Fibroblast of villous mesenchyme (primary cell): Measurements from ENCODE around the gene RPS2. TPM values are rescaled to one million over a fixed set of nuclear protein-coding genes. Genes with fewer than 3 reads are reported as not detected.

Source experiments
- DNase-seq: peaks from one replicate; pipeline ENCODE4 v3.0.0-alpha.2; 2010; ENCODE audit warnings: low read depth
- H3K4me3 ChIP-seq: 2 replicates; pipeline ENCODE4 v1.5.1; 2011; ENCODE audit warnings: low read depth, mild to moderate bottlenecking, low read length
- CTCF ChIP-seq: IDR thresholded peaks from 2 replicates; pipeline ENCODE4 v1.5.1; 2012; ENCODE audit warnings: low read depth, mild to moderate bottlenecking, low read length; ENCODE audit not compliant: insufficient read depth
- total RNA-seq: library from RNA; depleted of rRNA; stranded (reverse); fragments of >200 nt; gene quantifications from 2 replicates; pipeline ENCODE4 v1.2.3, GENCODE V29; 2012

The RPS2 gene
- total RNA-seq, 1 donor, result 1,294 TPM

- no peak for TF ChIP-seq CTCF
- no peak overlapping the region for H3K4me3 ChIP-seq
Measured at GRCh38 chr16:2003231-2003826, 38.7 kb upstream of the RPS2 start.

GRCh38 chr16:2002406-2003230, 38.0 kb upstream of the RPS2 start:
- no peak for DNase-seq
- H3K4me3 ChIP-seq, result no peak overlapping the region
- no peak for TF ChIP-seq CTCF

More at GRCh38 chr16:2003231-2003826, 38.7 kb upstream of the RPS2 start:
- DNase-seq, result no peak

GRCh38 chr16:2001456-2002355, 37.1 kb upstream of the RPS2 start:
- TF ChIP-seq CTCF, result no peak
- DNase-seq, result no peak
- H3K4me3 ChIP-seq, result no peak overlapping the region

- no peak overlapping the region for H3K4me3 ChIP-seq
- no peak for TF ChIP-seq CTCF
- no peak for DNase-seq
Measured at GRCh38 chr16:2001035-2001434, 36.4 kb upstream of the RPS2 start.

GRCh38 chr16:1999866-2000514, 35.4 kb upstream of the RPS2 start:
- DNase-seq, result no peak
- TF ChIP-seq CTCF, result no peak
- no peak overlapping the region for H3K4me3 ChIP-seq
